Type B pancreatic cell (in vitro differentiated cells): ENCODE data around the gene INAFM1. TPM values are rescaled to one million over a fixed set of nuclear protein-coding genes. Genes with fewer than 3 reads are reported as not detected.
"Not testable (repeated sequence)": the region's sequence is repeated elsewhere in the genome, so short reads cannot be mapped to it uniquely, and the experiment has no call there.

Source experiments
- DNase-seq: peaks from one replicate; pipeline ENCODE4 v3.0.0; 2021; ENCODE audit warnings: mixed read lengths; ENCODE audit not compliant: unreplicated experiment; ENCODE audit errors: extremely low spot score
- H3K27ac Mint-ChIP-seq: 2 replicates; pipeline ENCODE4 v1.8.0; 2021; ENCODE audit warnings: mild to moderate bottlenecking, mixed read lengths
- H3K27me3 Mint-ChIP-seq: 2 replicates; pipeline ENCODE4 v1.8.0; 2021; ENCODE audit warnings: mixed read lengths
- H3K36me3 Mint-ChIP-seq: 2 replicates; pipeline ENCODE4 v1.8.0; 2021; ENCODE audit warnings: mixed read lengths
- H3K4me1 Mint-ChIP-seq: one replicate; pipeline ENCODE4 v1.8.0; 2021; ENCODE audit warnings: mixed read lengths; ENCODE audit not compliant: unreplicated experiment
- H3K4me3 Mint-ChIP-seq: 2 replicates; pipeline ENCODE4 v1.8.0; 2021; ENCODE audit warnings: mild to moderate bottlenecking, mixed read lengths
- H3K9me3 Mint-ChIP-seq: 2 replicates; pipeline ENCODE4 v1.8.0; 2021; ENCODE audit warnings: mixed read lengths
- total RNA-seq: library from RNA; stranded (reverse); gene quantifications from 2 replicates; pipeline ENCODE4 v1.2.1, GENCODE V29; 2021; ENCODE audit warnings: low replicate concordance
- TF ChIP-seq, protein P1 (sequence below): fragments of 200-600 bp; sonication (generic); conservative IDR thresholded peaks from 2 replicates; pipeline ENCODE4 v1.5.0; 2021; ENCODE audit warnings: antibody characterized with exemption, mild to moderate bottlenecking

INAFM1 gene
- total RNA-seq, 1 donor from 2014 or later = 8.2 TPM

DNA sequence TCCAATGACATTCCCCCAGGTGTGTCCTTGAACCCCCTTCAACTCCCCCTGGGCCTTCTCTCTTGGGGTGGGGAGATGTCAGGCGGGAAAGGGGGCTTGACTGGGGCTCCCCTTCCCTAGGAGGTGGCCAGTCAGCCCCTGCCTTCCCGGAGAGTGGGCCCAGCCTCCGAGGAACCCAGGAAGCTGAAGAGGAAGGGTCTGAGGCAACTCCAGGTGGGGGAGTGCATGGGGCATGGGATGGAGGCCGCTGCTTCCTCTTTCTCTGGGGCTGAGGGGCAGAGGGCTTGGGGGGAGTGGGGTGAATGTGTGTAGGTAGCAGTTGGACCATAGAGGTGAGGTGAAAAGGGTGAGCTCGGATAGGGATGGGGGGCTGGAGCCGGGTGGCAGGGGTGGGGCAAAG lies 2.7 kb upstream of the INAFM1 start:
- Mint-ChIP-seq H3K27me3 (peaks cover 3% of the 10 kb centered on the region), H3K4me1 (peaks cover 14% of the 10 kb centered on the region), H3K27ac (peak overlapping the region; percentile 99), H3K9me3 (no peaks in the 10 kb centered on the region), H3K36me3 (peaks cover 9% of the 10 kb centered on the region), H3K4me3 (peak overlapping the region; percentile 96)
- DNase-seq = no peak
- TF ChIP-seq, protein P1, sequence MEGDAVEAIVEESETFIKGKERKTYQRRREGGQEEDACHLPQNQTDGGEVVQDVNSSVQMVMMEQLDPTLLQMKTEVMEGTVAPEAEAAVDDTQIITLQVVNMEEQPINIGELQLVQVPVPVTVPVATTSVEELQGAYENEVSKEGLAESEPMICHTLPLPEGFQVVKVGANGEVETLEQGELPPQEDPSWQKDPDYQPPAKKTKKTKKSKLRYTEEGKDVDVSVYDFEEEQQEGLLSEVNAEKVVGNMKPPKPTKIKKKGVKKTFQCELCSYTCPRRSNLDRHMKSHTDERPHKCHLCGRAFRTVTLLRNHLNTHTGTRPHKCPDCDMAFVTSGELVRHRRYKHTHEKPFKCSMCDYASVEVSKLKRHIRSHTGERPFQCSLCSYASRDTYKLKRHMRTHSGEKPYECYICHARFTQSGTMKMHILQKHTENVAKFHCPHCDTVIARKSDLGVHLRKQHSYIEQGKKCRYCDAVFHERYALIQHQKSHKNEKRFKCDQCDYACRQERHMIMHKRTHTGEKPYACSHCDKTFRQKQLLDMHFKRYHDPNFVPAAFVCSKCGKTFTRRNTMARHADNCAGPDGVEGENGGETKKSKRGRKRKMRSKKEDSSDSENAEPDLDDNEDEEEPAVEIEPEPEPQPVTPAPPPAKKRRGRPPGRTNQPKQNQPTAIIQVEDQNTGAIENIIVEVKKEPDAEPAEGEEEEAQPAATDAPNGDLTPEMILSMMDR = no peak

DNA sequence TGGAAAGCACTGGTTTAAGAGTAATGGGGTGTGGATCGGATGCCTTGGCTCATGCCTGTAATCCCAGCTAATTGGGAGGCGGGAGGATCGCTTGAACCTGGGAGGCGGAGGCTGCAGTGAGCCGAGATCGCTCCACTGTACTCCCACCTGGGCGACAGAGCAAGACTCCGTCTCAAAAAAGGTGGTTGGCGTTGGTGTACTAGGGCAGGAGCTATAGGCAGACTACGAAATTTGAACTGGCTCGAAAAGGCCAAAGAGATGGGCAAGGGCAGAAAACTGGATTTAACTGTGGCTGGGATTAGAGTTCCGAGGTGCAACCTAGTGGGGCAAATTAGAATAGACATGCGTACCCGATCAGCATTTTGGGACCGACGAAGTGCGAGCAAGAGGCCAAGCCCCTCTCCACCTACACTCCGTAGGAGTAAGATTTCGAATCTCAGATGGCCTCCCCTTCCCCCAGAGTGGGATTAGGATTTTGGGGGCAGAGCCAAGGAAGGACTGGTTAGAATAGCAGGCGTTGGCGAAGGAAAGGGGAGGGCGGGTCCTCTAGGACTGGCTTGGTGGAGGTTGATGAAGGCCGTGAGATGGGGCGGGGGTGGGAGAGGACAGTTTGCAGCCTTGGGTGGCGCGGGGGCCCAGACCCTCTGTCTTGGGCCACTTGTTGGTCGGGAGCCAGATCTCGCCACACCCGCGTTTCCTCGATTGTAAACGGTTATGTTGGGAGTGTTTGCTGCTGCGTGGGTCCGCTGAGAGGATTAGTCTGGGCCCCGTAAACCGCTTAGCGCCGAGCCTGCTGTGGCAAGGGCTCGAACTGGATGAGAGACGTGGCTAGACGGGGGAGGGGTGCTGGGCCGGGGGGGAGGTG lies 2.0 kb upstream of the INAFM1 start:
- peak overlapping the region; percentile 96 for H3K4me3 Mint-ChIP-seq
- TF ChIP-seq, protein P1 = peak; percentile 29
- H3K27ac Mint-ChIP-seq = peak overlapping the region; percentile 99
- no peaks in the 10 kb centered on the region for H3K9me3 Mint-ChIP-seq
- peaks cover 9% of the 10 kb centered on the region for H3K36me3 Mint-ChIP-seq
- H3K4me1 Mint-ChIP-seq = peaks cover 14% of the 10 kb centered on the region
- no peak for DNase-seq
- H3K27me3 Mint-ChIP-seq = peaks cover 3% of the 10 kb centered on the region

DNA sequence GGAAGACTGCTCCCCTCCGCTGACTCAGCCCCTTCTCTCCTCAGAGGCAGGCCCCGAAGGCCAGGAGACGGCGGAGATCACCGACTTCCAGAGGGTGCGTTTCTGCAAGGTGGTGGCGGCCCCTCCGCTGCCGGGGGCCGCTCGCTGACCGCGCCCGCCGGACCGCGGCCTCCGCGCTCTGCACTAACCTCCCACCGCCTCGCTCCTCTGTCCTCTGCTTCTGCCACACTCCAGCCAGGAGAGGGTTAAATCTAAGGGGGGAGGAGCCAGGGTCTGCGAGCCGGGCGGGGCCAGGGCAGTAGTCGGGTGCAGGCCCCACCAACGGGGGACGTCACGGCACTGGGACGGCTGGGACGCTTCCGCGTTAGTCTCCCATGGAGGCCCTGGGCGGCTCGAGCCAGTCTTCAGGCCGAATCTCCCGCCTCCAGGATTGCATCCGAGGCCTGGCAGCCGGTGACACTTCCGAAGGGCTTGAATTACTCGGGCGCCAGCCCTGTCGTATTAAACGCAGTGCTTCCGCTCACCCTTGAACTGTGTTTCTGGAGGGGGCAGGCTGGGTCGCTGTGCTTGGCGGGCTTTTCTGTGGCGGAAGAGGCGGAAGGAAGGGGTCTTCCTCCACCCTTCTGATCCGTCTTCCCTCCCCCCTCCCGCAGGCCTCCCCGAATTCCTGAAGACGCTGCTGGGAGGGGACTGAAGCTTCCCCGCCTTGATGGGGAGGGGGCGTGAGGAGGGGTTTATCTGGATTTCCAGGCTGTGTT lies 1.2 kb upstream of the INAFM1 start:
- peak overlapping the region; percentile 99 for H3K27ac Mint-ChIP-seq
- peak overlapping the region; percentile 96 for H3K4me3 Mint-ChIP-seq
- H3K27me3 Mint-ChIP-seq = peaks cover 3% of the 10 kb centered on the region
- H3K36me3 Mint-ChIP-seq = peaks cover 9% of the 10 kb centered on the region
- TF ChIP-seq, protein P1 = no peak
- H3K9me3 Mint-ChIP-seq = no peaks in the 10 kb centered on the region
- H3K4me1 Mint-ChIP-seq = peaks cover 14% of the 10 kb centered on the region
- peak; percentile 92 for DNase-seq

- Mint-ChIP-seq H3K27me3 (peaks cover 3% of the 10 kb centered on the region), H3K27ac (peak overlapping the region; percentile 70), H3K36me3 (peaks cover 11% of the 10 kb centered on the region), H3K4me3 (peak overlapping the region; percentile 86), H3K4me1 (peaks cover 14% of the 10 kb centered on the region), H3K9me3 (no peaks in the 10 kb centered on the region)
- DNase-seq = no peak
- TF ChIP-seq, protein P1 = no peak
Measured at GRCh38 chr19:47274891-47275761, 441 bp downstream of the INAFM1 start.

- Mint-ChIP-seq H3K9me3 (no peaks in the 10 kb centered on the region), H3K4me3 (peak overlapping the region; percentile 86), H3K4me1 (peaks cover 14% of the 10 kb centered on the region), H3K27me3 (peaks cover 3% of the 10 kb centered on the region), H3K36me3 (peaks cover 8% of the 10 kb centered on the region), H3K27ac (peak overlapping the region; percentile 70)
- DNase-seq = no peak
- TF ChIP-seq, protein P1 = no peak
Measured at GRCh38 chr19:47275791-47276461, 1.2 kb downstream of the INAFM1 start.

GRCh38 chr19:47276513-47276912 lies 1.8 kb downstream of the INAFM1 start:
- not testable (repeated sequence) for H3K27ac Mint-ChIP-seq, H3K27me3 Mint-ChIP-seq, H3K9me3 Mint-ChIP-seq, H3K36me3 Mint-ChIP-seq, DNase-seq
- Mint-ChIP-seq H3K4me1 (peaks cover 14% of the 10 kb centered on the region), H3K4me3 (peak overlapping the region; percentile 86)
